Kidney epithelial cell (primary cell): ENCODE results near the gene TBL1XR1. TPM values are rescaled to one million over a fixed set of nuclear protein-coding genes. Genes with fewer than 3 reads are reported as not detected.

ENCODE experiments used
- DNase-seq: peaks from one replicate; pipeline ENCODE4 v3.0.0-alpha.2; 2010; ENCODE audit warnings: low read depth
- H3K27me3 ChIP-seq: 2 replicates; pipeline ENCODE4 v1.6.0; 2011; ENCODE audit warnings: low read length; ENCODE audit not compliant: control insufficient read depth, insufficient read depth
- H3K36me3 ChIP-seq: 2 replicates; pipeline ENCODE4 v1.5.1; 2011; ENCODE audit warnings: low read length; ENCODE audit not compliant: control insufficient read depth, insufficient read depth
- H3K4me3 ChIP-seq: 2 replicates; pipeline ENCODE4 v1.5.1; 2011; ENCODE audit warnings: low read depth, mild to moderate bottlenecking, control low read depth, low read length
- CTCF ChIP-seq: IDR thresholded peaks from 2 replicates; pipeline ENCODE4 v1.5.1; 2011; ENCODE audit warnings: mild to moderate bottlenecking, moderate library complexity, low read length, control low read depth, inconsistent platforms; ENCODE audit not compliant: insufficient read depth, poor library complexity, severe bottlenecking
- total RNA-seq: library from RNA; depleted of rRNA; stranded (reverse); fragments of >200 nt; gene quantifications from 2 replicates; pipeline ENCODE4 v1.2.3, GENCODE V29; 2015

Gene TBL1XR1
- total RNA-seq, 1 donor from 2014 or later = 81.4 TPM

GRCh38 chr3:177045222-177045621 lies 152.1 kb downstream of the TBL1XR1 start:
- TF ChIP-seq CTCF = no peak
- no peak overlapping the region for H3K4me3 ChIP-seq
- no peaks in the 10 kb centered on the region for H3K36me3 ChIP-seq
- H3K27me3 ChIP-seq = no peaks in the 10 kb centered on the region
- no peak for DNase-seq

- Histone ChIP-seq H3K27me3 (no peaks in the 10 kb centered on the region), H3K4me3 (no peak overlapping the region), H3K36me3 (no peaks in the 10 kb centered on the region)
- DNase-seq = no peak
- no peak for TF ChIP-seq CTCF
Observed at GRCh38 chr3:177041730-177042551, 155.3 kb downstream of the TBL1XR1 start.

- no peaks in the 10 kb centered on the region for H3K36me3 ChIP-seq
- no peak for DNase-seq
Observed at GRCh38 chr3:177041021-177041729, 156.1 kb downstream of the TBL1XR1 start.

GRCh38 chr3:177039490-177040274 lies 157.6 kb downstream of the TBL1XR1 start:
- H3K36me3 ChIP-seq = no peaks in the 10 kb centered on the region
- no peak overlapping the region for H3K4me3 ChIP-seq
- no peaks in the 10 kb centered on the region for H3K27me3 ChIP-seq
- TF ChIP-seq CTCF = no peak
- no peak for DNase-seq

More at GRCh38 chr3:177041021-177041729, 156.1 kb downstream of the TBL1XR1 start:
- H3K4me3 ChIP-seq = no peak overlapping the region
- H3K27me3 ChIP-seq = no peaks in the 10 kb centered on the region
- TF ChIP-seq CTCF = no peak

GRCh38 chr3:177037241-177037640 lies 160.0 kb downstream of the TBL1XR1 start:
- Histone ChIP-seq H3K4me3 (no peak overlapping the region), H3K27me3 (no peaks in the 10 kb centered on the region), H3K36me3 (no peaks in the 10 kb centered on the region)
- no peak for DNase-seq
- TF ChIP-seq CTCF = no peak
